NCI-H2029 (cell line): ENCODE measurements around the gene DHDH.
"Not testable (repeated sequence)": the region's sequence is repeated elsewhere in the genome, so short reads cannot be mapped to it uniquely, and the experiment has no call there.

Source experiments
- DNase-seq: peaks from one replicate; lab custom pipeline; 2025; lab: John Stamatoyannopoulos, UW

The DHDH gene

DNA sequence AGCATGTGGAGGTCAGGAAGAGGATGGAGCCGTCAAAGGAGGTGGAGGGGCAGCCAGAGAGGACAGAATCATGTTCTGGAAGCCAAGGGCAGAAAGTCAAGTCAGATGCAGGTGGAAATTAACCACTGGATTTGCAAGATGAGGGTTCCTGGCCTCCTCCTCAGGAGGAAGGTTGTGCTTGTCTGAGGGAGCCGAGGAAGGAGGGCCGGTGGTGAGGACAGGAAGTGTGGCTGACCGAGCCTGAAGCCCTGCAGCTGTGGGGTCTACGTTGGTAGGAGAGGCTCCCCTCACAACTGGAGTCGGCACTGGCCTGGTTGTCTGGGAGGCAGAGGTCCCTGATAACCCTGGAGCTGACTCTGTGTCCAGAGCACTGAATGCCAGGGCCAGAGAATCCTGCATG is 15.4 kb upstream of the DHDH start:
- DNase-seq, result no peak

DNA sequence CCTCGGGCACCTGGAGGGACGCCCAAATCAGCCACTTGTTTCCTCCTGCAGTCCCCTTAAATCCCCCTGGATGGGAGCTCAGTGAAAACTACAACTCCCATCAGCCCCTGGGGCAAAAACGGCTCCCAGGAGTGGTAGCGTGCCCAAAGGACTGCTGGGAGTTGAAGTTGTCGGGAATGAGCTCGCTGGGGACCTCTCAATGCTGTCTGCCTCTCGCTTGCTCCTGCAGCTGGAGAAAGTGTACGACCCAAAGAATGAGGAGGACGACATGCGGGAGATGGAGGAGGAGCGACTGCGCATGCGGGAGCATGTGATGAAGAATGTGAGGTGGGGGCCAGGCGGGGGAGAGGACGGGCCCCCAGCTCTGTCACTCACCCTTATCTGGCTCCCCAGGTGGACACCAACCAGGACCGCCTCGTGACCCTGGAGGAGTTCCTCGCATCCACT is 14.7 kb upstream of the DHDH start:
- no peak for DNase-seq

DNA sequence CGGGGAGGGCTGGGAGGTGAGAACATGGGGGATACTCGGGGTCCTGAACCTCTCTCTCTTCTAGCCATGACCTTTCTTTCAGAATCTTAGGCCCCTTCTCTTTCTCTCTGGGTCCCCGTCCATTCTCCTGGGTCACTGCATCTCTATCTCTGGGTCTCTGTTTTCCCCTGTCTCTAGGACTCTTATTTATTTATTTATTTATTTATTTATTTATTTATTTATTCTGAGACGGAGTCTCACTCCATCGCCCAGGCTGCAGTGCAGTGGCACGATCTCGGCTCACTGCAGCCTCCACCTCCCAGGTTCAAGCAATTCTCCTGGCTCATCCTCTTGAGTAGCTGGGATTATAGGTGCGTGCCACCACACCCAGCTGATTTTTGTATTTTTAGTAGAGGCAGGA is 14.2 kb upstream of the DHDH start:
- not testable (repeated sequence) for DNase-seq

DNA sequence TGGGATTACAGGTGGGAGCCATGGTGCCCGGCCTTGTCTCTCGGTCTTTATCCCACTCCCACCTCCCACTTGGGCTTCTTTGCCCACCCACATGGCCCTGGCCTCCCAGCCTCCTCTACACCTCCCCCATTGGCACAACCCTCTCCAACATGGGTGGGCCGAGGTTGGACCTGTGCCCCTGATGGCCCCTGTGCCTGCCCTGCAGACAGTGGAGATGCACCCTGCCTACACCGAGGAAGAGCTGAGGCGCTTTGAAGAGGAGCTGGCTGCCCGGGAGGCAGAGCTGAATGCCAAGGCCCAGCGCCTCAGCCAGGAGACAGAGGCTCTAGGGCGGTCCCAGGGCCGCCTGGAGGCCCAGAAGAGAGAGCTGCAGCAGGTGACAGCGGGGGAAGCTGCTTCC is 12.6 kb upstream of the DHDH start:
- no peak for DNase-seq

DNA sequence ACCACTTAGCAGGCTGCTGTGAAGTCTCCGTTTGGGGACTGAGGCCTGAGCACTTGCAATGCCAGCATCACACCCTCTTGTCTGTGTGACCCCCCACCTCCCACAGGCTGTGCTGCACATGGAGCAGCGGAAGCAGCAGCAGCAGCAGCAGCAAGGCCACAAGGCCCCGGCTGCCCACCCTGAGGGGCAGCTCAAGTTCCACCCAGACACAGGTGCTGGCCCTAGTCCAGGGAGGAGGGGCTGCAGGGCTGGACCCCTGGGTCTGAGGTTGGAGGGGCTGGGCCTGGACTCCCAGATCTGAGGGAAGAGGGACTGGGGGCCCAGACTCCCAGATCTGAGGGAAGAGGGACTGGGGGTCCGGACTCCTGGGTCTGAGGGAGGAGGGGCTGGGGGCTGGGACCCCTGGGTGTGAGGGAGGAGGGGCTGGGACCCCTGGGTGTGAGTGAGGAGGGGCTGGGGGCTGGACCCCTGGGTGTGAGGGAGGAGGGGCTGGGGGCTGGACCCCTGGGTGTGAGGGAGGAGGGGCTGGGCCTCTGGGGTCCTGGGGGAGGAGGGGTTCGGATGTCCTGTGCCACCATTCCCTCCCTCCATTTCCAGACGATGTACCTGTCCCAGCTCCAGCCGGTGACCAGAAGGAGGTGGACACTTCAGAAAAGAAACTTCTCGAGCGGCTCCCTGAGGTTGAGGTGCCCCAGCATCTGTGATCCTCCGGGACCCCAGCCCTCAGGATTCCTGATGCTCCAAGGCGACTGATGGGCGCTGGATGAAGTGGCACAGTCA is 11.6 kb upstream of the DHDH start:
- no peak for DNase-seq

DNA sequence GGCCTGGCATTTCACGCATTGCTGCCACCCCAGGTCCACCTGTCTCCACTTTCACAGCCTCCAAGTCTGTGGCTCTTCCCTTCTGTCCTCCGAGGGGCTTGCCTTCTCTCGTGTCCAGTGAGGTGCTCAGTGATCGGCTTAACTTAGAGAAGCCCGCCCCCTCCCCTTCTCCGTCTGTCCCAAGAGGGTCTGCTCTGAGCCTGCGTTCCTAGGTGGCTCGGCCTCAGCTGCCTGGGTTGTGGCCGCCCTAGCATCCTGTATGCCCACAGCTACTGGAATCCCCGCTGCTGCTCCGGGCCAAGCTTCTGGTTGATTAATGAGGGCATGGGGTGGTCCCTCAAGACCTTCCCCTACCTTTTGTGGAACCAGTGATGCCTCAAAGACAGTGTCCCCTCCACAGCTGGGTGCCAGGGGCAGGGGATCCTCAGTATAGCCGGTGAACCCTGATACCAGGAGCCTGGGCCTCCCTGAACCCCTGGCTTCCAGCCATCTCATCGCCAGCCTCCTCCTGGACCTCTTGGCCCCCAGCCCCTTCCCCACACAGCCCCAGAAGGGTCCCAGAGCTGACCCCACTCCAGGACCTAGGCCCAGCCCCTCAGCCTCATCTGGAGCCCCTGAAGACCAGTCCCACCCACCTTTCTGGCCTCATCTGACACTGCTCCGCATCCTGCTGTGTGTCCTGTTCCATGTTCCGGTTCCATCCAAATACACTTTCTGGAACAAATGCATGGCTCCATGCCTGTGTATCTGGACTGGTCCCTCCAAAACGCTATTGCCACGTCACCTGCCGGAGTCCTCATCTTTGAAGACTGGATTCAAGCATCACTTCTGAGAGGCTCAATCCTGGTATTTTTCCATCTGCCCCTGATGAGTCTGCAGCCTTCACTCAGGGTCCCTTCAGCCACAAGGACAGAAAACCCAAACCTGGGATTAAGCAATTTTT is 10.7 kb upstream of the DHDH start:
- DNase-seq, result no peak

DNA sequence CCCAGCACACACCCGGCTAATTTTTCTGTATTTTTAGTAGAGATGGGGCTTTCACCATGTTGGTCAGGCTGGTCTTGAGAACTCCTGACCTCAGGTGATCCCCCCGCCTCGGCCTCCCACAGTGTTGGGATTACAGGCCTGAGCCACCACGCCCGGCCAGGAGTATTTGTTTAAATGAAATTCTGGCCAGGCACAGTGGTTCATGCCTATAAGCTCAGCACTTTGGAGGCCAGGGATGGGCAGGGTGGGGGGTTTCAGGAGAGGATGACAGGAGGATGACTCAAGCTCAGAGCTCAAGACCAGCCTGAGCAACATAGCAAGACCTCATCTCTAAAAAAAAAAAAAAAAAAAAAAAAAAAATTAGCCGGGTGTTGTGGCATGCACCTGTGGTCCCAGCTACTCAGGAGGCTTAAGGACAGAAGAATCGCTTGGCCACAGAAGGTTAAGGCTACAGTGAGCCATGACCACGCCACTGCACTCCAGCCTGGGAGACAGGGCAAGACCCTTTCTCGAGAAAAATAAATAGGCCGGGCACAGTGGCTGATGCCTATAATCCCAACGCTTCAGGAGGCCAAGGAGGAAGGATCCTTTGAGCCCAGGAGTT is 8.2 kb upstream of the DHDH start:
- no peak for DNase-seq

DNA sequence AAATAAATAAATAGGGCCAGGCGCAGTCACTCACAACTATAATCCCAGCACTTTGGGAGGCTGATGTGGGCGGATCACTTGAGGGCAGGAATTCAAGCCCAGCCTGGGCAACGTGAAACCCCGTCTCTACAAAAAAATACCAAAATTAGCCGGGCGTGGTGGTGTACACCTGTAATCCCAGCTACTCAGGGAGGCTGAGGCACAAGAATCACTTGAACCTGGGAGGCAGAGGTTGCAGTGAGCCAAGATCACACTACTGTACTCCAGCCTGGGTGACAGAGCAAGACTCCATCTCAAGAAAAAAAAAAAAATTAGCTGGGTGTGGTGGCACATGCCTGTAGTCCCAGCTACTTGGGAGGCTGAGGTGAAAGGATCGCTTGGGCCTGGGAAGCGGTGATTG is 7.6 kb upstream of the DHDH start:
- DNase-seq, result not testable (repeated sequence)

DNA sequence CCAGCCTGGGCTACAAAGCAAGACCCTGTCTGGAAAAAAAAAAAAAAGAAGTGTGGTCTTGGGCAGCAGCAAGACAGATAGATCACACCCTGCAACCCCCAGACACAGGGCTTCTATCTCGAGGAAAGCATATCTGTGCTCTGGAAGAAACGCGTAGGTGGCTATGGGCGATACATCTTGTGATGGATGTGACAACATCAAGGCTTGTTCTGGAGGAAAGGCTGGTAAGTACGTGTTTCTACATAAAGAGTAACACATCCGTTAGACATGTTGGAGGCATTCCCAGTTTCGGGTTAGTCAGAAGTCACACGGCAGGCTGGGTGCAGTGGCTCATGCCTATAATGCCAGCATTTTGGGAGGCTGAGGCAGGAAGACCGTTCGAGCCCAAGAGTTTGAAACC is 6.6 kb upstream of the DHDH start:
- DNase-seq, result no peak

DNA sequence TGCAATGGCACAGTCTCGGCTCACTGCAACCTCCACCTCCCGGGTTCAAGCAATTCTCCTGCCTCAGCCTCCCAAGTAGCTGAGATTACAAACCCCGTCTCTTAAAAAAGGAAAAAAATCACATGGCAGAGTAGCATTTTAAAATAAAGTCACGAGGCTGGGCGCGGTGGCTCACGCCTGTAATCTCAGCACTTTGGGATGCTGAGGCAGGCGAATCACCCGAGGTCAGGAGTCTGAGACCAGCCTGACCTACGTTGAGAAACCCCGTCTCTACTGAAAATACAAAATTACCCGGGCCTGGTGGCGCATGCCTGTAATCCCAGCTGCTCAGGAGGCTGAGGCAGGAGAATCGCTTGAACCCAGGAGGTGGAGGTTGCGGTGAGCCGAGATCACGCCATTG is 5.8 kb upstream of the DHDH start:
- DNase-seq, result not testable (repeated sequence)

DNA sequence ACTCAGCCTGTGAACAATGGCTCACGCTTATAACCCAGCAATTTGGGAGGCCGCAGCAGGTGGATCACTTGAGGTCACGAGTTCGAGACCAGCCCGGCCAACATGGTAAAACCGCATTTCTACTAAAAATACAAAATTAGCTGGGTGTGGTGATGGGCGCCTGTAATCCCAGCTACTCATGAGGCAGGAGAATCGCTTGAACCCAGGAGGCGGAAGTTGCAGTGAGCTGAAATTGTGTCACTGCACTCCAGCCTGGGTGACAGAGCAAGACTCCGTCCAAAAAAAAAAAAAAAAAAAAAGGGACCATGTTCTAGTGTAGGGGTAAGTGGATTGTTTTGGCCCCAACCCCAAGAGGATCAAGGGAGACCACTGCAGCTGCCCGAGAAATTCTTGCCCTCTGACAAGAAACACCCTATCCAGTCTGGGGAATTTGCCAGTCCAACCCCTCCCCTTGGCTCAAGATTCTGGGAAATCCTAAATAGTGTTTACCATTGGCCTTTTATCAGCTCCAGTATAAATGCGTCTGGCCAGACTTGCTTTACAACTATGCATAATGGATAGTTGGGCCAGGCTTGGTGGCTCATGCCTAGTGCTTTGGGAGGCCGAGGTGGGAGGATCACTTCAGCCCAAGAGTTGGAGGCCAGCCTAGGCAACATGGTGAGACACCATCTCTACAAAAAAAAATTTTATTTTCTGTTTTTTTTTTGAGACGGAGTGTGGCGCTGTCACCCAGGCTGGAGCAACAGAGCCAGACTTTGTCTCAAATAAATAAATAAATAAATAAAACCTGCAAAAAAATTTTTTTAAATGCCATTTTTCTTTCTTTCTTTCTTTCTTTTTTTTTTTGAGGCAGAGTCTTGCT is 5.1 kb upstream of the DHDH start:
- DNase-seq, result no peak

DNA sequence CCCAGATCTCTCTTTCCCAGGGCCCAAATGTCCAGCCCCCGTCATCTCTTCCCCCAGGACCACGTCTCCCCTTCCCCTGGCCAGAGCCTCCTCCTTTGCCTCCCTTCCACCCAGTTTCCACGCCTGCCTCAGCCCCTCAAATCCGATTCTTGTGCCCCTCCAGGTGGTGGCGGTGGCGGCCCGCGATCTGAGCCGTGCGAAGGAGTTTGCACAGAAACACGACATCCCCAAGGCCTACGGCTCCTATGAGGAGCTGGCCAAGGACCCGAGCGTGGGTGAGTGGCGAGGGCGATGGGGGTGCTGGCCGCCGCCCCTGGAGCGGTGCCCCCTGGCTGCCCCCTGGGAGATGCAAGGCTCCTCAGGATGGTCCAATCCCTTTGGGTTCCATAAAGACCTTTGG is 1.3 kb downstream of the DHDH start:
- no peak for DNase-seq

DNA sequence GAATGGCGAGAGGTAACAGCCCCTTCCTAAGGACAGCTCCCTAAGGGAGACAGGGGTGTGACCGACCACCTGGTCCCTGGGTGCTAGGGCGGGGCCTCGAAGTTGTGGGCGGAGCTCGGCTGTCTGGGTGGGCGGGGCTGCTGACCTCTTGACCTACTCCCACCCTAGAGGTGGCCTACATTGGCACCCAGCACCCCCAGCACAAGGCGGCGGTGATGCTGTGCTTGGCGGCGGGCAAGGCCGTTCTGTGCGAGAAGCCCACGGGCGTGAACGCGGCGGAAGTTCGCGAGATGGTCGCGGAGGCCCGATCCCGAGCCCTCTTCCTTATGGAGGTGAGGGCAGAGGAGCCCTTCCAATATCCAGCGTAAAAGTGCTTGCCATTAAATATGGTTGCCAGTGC is 2.4 kb downstream of the DHDH start:
- no peak for DNase-seq

DNA sequence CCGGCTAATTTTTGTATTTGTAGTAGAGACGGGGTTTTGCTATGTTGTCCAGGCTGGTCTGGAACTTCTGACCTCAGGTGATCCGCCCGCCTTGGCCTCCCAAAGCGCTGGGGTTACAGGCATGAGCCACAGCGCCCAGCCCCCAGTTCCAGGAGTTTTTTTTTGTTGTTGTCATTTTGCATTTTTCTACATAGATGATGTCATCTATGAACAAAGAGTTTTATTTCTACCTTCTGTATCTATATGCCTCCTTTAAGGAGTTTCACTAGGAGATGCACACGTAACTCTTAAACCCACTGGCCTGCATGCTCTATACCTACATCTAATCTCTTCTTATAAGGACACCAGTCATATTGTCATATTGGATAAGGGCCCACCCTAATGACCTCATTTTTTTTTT is 4.8 kb downstream of the DHDH start:
- DNase-seq, result no peak

DNA sequence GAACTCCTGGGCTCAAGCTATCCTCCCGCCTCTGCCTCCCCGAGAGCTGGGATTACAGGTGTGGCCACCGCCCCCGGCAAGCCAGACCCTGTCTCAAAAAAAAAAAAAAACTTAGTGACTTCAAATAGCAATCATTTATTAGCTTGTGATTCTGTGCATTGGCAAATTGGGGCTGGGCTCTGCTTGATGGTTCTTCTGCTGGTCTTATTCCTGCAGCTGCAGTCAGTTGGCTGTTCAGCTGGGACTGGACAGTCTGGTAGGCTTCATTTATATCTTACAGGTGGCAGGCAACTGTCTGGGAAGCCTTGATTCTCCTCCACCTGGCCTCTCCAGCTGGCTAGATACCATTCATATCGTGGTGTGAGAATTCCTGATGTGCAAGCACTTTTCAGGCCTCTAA is 7.4 kb downstream of the DHDH start:
- DNase-seq, result no peak

DNA sequence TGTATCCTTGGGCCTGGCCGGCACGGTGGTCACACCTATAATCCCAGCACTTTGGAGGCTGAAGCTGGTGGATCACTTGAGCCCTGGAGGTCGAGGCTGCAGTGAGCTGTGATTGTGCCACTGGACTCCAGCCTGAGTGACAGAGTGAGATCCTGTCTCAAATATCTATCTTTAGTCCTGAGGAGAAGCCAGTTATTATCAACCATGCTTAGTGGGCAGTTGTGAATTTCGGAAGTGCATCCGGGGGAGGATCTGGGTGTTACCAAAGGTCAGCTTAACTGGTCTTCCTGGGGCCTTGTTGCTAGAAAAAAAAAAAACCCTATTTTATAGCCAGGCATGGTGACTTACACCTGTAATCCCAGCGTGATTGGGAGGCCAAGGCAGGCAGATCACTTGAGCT is 9.6 kb downstream of the DHDH start:
- DNase-seq, result no peak

DNA sequence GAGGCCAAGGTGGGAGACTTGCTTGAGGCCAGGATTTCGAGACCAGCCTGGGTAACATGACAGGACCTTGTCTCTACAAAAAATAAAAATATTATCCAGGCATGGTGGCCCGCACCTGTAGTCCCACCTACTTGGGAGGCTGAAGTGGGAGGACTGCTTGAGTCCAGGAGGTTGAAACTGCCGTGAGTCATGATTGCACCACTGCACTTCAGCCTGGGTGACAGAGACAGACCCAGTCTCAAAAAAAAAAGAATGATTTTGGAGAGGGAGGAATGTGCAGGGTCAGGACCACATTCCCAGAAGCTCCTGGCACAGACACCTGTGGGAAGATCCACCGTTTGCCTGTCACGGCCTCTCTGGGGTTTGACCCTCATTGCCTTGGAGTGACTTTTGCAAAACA is 11.9 kb downstream of the DHDH start:
- DNase-seq, result no peak

DNA sequence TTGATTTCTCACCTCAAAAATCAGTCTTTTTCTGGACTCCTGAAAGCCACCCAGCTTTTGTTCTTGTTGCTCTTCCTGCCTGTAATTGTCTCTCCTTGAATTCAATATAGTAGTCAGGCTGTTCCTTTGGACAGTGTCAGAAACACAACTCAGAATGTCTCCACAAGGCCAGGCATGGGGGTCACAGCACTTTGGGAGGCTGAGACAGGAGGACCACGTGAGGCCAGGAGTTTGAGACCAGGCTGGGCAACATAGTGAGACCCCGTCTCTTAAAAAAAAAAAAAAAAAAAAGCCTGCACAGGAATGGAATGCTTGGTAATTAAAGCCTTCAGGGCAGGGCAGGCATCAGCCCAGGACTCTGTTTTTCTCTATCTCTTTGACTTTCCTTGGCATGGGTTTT is 12.3 kb downstream of the DHDH start:
- no peak for DNase-seq

DNA sequence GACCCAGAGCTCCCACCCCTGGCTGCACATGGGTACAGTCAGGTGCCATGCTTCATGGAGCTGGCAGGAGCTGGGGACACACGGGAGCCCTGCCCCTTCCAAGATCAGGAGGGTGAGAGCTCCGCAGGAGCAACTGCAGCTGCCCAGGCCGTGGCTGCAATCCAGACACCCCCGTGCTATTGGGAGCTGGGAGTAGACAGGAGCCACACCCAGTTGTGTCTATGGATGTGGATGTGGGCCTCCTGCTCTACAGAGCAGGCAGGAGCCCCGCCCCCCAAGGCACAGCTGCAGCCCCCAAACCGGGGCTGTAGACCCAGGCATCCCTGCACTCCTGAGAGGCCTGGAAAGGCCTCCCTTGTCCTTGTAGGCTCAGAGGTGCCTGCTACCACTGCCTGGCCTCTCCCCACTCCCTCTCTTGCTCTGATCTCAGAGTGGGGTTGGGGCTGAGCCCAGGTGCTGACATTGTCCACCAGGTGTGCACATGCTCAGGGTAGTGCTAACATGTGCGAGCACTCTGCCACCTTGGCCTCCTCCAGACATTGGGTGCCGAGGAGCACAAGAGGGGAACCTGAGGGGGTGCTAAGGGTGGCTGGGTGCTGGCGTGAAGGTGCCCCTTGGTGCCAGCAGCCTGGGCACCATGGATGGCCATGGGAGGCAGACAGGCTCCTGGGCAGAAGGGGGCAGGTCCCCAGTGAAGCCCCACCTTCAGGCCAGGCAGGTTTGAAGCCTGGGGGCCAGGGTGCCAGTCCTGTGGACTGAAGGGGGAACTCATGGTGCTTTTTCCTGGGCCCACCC is 13.2 kb downstream of the DHDH start:
- DNase-seq, result no peak

DNA sequence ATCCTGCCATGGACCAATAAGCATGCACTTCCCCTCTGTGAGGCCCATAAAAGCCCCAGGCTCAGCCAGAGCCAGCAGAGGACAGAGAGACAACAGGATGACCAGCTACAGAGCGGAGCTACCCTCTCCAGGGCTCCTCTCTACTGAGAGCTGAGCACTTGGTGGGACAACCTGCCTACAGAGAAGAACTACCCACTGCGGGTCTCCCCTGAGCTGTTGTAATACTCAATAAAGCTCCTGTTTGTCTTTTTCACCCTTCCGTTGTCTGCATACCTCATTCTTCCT is 13.7 kb downstream of the DHDH start:
- DNase-seq, result no peak

DNA sequence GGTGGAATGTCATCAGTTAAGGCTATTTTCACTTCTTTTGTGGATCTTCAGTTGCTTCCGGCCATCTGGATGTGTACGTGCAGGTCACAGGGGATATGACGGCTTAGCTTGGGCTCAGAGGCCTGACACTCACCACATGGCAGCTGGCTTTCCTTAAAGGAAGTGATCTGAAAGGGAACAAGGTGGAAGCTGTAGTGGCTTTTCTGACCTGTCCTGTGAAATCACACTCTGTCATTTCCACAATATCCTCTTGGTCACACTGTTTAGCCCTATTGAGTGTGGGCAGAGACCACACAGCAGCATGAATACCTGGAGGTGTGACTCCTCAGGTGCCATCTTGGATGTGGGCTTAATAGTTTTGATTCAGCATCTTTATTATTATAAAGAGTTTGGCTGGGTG is 16.7 kb downstream of the DHDH start:
- DNase-seq, result no peak
